Urinary bladder (tissue), 4 donors: ENCODE data around the gene AKAP6. TPM values are rescaled to one million over a fixed set of nuclear protein-coding genes. Genes with fewer than 3 reads are reported as not detected.

Experiments used
- DNase-seq: peaks from one replicate; pipeline ENCODE4 v3.0.0-alpha.2; 2015; ENCODE audit errors: extremely low spot score
- H3K27ac ChIP-seq: one replicate; pipeline ENCODE4 v1.5.1; 2013; ENCODE audit warnings: low read depth, mild to moderate bottlenecking, moderate library complexity
- H3K36me3 ChIP-seq: one replicate; pipeline ENCODE4 v1.6.1; 2013; ENCODE audit warnings: mild to moderate bottlenecking, moderate library complexity; ENCODE audit not compliant: insufficient read depth
- H3K4me1 ChIP-seq: one replicate; pipeline ENCODE4 v1.6.1; 2013; ENCODE audit warnings: mild to moderate bottlenecking, moderate library complexity; ENCODE audit not compliant: insufficient read depth
- H3K4me3 ChIP-seq: one replicate; pipeline ENCODE4 v1.5.1; 2013; ENCODE audit warnings: low read depth, low read length
- WGBS: extraction: QIAGEN DNeasy Blood & Tissue Kit; methylation state at CpG from one replicate; pipeline ENCODE4 v1.1.7; 2013; 5-methylcytosine and 5-hydroxymethylcytosine counted together
- polyA plus RNA-seq: library from polyadenylated mRNA; stranded (reverse); fragments of 200-250 nt; gene quantifications from one replicate; pipeline ENCODE4 v1.2.3, GENCODE V29; 2013
- total RNA-seq: library from RNA; depleted of rRNA; stranded (reverse); fragments of >200 nt; gene quantifications from one replicate; pipeline ENCODE4 v1.2.3, GENCODE V29; 2014
- donor health status: healthy with polysubstance abuse.
- donor health status: healthy.

Gene AKAP6
- total and polyA plus RNA-seq, 2 donors = 7.3 to 43.0 TPM

DNA sequence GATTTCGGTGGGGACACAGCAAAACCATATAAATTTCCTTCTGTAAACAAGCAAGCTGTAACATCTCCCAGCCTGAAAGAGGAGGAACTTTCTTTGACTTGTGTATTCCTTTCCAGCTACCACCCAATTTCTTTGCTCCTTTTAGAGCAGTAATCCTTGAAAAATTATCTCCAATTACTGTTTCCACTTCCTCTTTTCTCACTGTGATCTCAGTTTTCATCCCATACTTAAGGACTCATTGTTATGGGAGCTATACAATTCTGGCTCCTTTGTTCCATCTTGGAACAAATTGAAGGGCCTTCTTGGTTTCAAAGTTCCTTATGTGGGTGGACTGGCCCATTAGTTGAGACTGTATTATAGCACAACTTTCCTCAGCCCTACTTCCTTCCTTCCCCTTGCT is 152.6 kb downstream of the AKAP6 start:
- Histone ChIP-seq H3K36me3 (no peaks in the 10 kb centered on the region), H3K27ac (no peak overlapping the region), H3K4me1 (no peaks in the 10 kb centered on the region), H3K4me3 (no peak overlapping the region)
- WGBS = 18% methylated on average over 1 of the region's 1 CpG
- no peak for DNase-seq

DNA sequence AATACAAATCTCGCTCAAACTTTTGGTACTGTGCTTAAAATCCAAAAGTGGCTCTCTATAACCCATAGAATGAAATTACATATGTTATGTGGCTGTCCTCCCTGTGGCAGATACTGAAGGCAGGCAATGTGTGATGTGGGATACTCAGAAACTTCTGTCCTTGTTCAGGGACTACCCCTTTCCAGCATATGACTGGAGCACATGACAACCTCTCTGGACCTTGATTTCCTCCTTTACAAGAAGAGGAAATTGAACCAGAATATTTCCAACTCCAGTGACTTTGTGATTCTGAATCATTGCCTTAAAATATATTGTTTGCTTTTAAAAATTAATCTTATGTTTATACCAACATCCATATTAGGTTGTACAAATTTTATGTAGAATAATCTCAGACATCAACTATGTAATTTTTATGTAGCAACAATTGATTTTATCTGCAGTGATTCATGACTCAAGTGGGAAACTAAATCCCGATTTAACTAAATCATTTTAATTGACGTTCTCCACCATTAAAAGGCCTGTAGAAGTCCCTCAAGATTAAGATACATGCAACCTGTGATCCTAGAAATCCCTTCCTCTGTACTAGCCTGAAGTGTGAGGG is 162.4 kb downstream of the AKAP6 start:
- Histone ChIP-seq H3K4me3 (no peak overlapping the region), H3K4me1 (no peaks in the 10 kb centered on the region), H3K27ac (no peak overlapping the region), H3K36me3 (no peaks in the 10 kb centered on the region)
- WGBS = 59% methylated on average over 3 of the region's 3 CpGs
- DNase-seq = no peak

GRCh38 chr14:32492457-32492856 is 163.4 kb downstream of the AKAP6 start:
- Histone ChIP-seq H3K27ac (no peak overlapping the region), H3K36me3 (no peaks in the 10 kb centered on the region), H3K4me1 (no peaks in the 10 kb centered on the region), H3K4me3 (no peak overlapping the region)
- DNase-seq = no peak

DNA sequence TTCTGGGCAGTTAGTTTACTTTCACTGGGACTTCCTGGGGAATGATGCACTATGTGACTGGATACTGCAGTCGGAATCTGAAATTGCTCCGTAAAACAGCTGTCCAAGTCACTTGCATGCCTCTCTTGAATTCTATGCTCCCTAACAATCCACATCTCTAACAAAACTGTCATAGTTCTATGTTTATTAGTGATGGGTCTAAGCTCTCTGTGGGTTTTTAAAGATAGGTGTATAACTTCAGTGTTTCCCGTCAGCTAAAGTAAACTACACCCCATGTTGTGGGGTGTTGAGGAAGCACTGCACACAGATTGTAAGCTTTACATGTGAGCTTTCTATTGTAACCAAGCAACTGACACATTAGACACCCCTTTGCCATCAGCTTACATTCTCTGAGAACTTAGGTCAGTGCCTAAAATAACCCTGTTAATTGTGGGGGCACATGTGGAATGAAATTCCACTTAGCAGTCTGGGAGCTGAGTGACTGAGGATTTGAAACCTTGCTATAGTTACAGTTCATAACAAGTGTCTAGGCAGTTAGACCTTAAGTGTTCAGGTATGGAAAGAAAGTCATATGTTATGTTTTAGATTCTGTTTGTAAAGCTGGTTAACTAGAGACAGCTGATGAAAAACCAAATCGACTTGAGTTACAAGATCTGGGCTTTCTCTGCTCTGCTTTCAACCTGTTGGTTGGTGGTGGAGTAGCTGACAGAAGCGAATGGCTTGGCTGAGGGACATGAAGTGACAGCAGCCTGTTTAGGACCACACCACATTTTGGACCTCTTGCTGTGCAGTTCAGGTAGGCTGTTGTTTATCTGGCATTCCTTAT is 165.7 kb downstream of the AKAP6 start:
- Histone ChIP-seq H3K27ac (no peak overlapping the region), H3K4me3 (no peak overlapping the region), H3K4me1 (no peaks in the 10 kb centered on the region), H3K36me3 (no peaks in the 10 kb centered on the region)
- 35% methylated on average over 5 of the region's 5 CpGs for WGBS
- no peak for DNase-seq

GRCh38 chr14:32495435-32495734 is 166.3 kb downstream of the AKAP6 start:
- H3K4me1 ChIP-seq = no peaks in the 10 kb centered on the region
- 58% methylated on average over 6 of the region's 6 CpGs for WGBS

DNA sequence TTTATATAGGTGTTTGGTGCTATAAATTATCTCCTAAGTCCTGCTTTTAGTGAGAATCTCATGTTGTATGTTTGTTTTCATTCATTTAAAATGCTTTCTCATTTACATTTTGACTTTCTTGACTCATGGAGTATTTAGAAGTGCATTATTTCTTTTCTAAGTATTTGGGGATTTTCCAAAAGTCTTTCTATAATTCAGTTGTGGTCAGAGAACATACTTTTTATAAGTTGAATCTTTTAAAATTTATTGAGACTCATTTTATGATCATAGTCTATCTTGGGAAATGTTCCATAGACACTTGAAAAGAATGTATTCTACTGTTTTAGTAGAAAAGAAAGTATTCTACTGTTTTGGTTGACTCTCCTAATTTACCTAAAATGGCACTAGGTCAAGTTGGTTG is 168.2 kb downstream of the AKAP6 start:
- Histone ChIP-seq H3K4me3 (no peak overlapping the region), H3K36me3 (no peaks in the 10 kb centered on the region), H3K4me1 (no peaks in the 10 kb centered on the region), H3K27ac (no peak overlapping the region)
- no peak for DNase-seq

More at GRCh38 chr14:32495435-32495734, 166.3 kb downstream of the AKAP6 start:
- no peak for DNase-seq
- no peaks in the 10 kb centered on the region for H3K36me3 ChIP-seq
- no peak overlapping the region for H3K27ac ChIP-seq
- no peak overlapping the region for H3K4me3 ChIP-seq

GRCh38 chr14:32507029-32507984 is 178.2 kb downstream of the AKAP6 start:
- Histone ChIP-seq H3K36me3 (no peaks in the 10 kb centered on the region), H3K27ac (no peak overlapping the region), H3K4me1 (no peaks in the 10 kb centered on the region), H3K4me3 (no peak overlapping the region)
- DNase-seq = no peak
- WGBS = 81% methylated on average over 4 of the region's 4 CpGs

- no peak for DNase-seq
- H3K27ac ChIP-seq = no peak overlapping the region
- 68% methylated on average over 2 of the region's 2 CpGs for WGBS
- H3K4me3 ChIP-seq = no peak overlapping the region
- H3K36me3 ChIP-seq = no peaks in the 10 kb centered on the region
- H3K4me1 ChIP-seq = no peaks in the 10 kb centered on the region
Measured at GRCh38 chr14:32508281-32508680, 179.2 kb downstream of the AKAP6 start.

GRCh38 chr14:32509632-32510187 is 180.6 kb downstream of the AKAP6 start:
- Histone ChIP-seq H3K36me3 (no peaks in the 10 kb centered on the region), H3K4me1 (no peaks in the 10 kb centered on the region), H3K27ac (no peak overlapping the region), H3K4me3 (no peak overlapping the region)
- WGBS = 27% methylated on average over 10 of the region's 10 CpGs
- DNase-seq = no peak

DNA sequence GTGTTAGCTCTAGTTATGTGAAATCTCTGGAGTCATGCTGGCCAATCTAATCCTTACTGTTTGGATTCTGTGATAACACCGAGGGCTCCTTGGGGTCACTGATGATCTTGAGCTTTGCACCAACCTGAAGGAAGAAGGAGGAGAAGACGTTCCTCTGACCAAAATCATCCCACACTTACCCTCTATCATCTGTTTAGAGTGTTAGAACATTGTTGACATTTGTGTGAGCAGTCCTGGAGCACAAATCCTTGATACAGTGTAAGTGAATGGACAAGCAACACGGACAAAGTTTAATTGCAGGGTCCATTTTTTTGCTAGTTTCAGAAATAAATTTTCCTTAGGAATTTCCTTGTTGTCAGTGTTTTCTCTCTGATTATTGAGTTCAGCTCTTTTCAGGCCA is 181.7 kb downstream of the AKAP6 start:
- Histone ChIP-seq H3K36me3 (no peaks in the 10 kb centered on the region), H3K4me1 (no peaks in the 10 kb centered on the region), H3K4me3 (no peak overlapping the region), H3K27ac (no peak overlapping the region)
- WGBS = 29% methylated on average over 3 of the region's 3 CpGs
- no peak for DNase-seq

DNA sequence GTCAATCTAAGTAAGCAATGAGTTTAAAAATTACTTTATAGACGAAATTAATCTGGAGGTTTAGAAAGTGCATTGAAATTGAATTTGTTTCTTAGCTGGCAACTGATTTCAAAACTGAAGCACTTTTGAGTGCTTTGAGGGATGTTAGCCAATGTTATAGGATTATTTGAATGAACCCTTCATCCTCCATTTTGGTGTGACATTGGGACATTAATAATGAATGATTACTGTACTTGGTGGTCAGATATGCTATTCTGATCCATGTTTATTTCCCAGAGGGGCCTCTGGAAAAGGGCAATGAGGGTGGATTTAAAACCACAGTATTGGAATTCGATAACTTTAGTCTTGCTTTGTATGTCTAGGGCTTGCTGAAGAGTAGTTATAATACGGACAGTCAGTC is 183.2 kb downstream of the AKAP6 start:
- WGBS = 66% methylated on average over 3 of the region's 3 CpGs
- Histone ChIP-seq H3K27ac (no peak overlapping the region), H3K4me1 (no peaks in the 10 kb centered on the region), H3K36me3 (no peaks in the 10 kb centered on the region), H3K4me3 (no peak overlapping the region)
- no peak for DNase-seq

- no peak overlapping the region for H3K27ac ChIP-seq
- no peaks in the 10 kb centered on the region for H3K4me1 ChIP-seq
- DNase-seq = no peak
- H3K4me3 ChIP-seq = no peak overlapping the region
- H3K36me3 ChIP-seq = no peaks in the 10 kb centered on the region
Measured at GRCh38 chr14:32512813-32513212, 183.7 kb downstream of the AKAP6 start.

GRCh38 chr14:32513571-32514009 is 184.5 kb downstream of the AKAP6 start:
- Histone ChIP-seq H3K27ac (no peak overlapping the region), H3K36me3 (no peaks in the 10 kb centered on the region), H3K4me3 (no peak overlapping the region), H3K4me1 (no peaks in the 10 kb centered on the region)
- 62% methylated on average over 1 of the region's 1 CpG for WGBS
- no peak for DNase-seq
